Parathyroid adenoma (tissue), 2 donors: ENCODE measurements around the gene SCFD2.

Experiments used
- H2AFZ ChIP-seq: fragments of 300-600 bp; sonication (generic); one replicate; pipeline ENCODE4 v1.7.0; 2017; ENCODE audit warnings: antibody characterized with exemption, mild to moderate bottlenecking
- H3K27ac ChIP-seq: fragments of 300-600 bp; sonication (generic); one replicate; pipeline ENCODE4 v1.7.0; 2017
- H3K27me3 ChIP-seq: fragments of 300-600 bp; sonication (generic); one replicate; pipeline ENCODE4 v1.7.0; 2017; ENCODE audit warnings: low read length; ENCODE audit not compliant: control insufficient read depth, insufficient read depth
- H3K36me3 ChIP-seq: fragments of 300-600 bp; sonication (generic); one replicate; pipeline ENCODE4 v1.7.0; 2017; ENCODE audit warnings: low read length; ENCODE audit not compliant: control insufficient read depth, insufficient read depth
- H3K4me1 ChIP-seq: fragments of 300-600 bp; sonication (generic); one replicate; pipeline ENCODE4 v1.7.0; 2017; ENCODE audit warnings: control low read depth
- H3K4me2 ChIP-seq: fragments of 300-600 bp; sonication (generic); one replicate; pipeline ENCODE4 v1.7.0; 2017; ENCODE audit warnings: low read length
- H3K4me3 ChIP-seq: fragments of 300-600 bp; sonication (generic); one replicate; pipeline ENCODE4 v1.7.0; 2017; ENCODE audit warnings: low read depth, low read length
- H3K79me2 ChIP-seq: fragments of 300-600 bp; sonication (generic); one replicate; pipeline ENCODE4 v1.7.0; 2017; ENCODE audit warnings: control low read depth
- H3K9ac ChIP-seq: fragments of 300-600 bp; sonication (generic); one replicate; pipeline ENCODE4 v1.7.0; 2017; ENCODE audit warnings: mild to moderate bottlenecking
- H3K9me3 ChIP-seq: fragments of 300-600 bp; sonication (generic); one replicate; pipeline ENCODE4 v1.7.0; 2017; ENCODE audit warnings: low read length; ENCODE audit not compliant: control insufficient read depth
- TF ChIP-seq, protein P1 (sequence below): fragments of 300-600 bp; sonication (generic); IDR thresholded peaks from one replicate; pipeline ENCODE4 v1.7.0; 2017; ENCODE audit warnings: antibody characterized with exemption, mild to moderate bottlenecking
- donor health status: primary hyperparathyroidism.

Gene SCFD2

DNA sequence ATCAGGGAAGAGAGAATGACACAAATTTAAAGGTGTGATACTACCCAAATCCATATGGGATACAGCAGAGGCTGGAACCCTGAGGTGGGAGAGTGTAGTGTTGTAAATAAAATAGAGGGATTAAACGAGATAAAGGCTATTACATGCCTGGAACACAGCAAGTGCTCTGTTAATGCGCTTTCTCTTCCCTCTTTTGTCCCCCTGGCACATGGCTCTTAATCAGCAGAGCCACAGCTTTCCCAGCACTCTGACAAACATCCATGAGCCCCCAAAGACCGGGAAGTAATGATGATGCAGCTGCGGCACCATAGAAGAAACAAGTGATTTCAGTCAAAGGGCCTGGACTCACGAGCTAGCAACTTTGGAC, 417.8 kb downstream of the SCFD2 start:
- TF ChIP-seq, protein P1, sequence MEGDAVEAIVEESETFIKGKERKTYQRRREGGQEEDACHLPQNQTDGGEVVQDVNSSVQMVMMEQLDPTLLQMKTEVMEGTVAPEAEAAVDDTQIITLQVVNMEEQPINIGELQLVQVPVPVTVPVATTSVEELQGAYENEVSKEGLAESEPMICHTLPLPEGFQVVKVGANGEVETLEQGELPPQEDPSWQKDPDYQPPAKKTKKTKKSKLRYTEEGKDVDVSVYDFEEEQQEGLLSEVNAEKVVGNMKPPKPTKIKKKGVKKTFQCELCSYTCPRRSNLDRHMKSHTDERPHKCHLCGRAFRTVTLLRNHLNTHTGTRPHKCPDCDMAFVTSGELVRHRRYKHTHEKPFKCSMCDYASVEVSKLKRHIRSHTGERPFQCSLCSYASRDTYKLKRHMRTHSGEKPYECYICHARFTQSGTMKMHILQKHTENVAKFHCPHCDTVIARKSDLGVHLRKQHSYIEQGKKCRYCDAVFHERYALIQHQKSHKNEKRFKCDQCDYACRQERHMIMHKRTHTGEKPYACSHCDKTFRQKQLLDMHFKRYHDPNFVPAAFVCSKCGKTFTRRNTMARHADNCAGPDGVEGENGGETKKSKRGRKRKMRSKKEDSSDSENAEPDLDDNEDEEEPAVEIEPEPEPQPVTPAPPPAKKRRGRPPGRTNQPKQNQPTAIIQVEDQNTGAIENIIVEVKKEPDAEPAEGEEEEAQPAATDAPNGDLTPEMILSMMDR, result no peak
- Histone ChIP-seq H3K27me3 (no peaks in the 10 kb centered on the region), H3K9me3 (no peaks in the 10 kb centered on the region), H3K4me3 (no peak overlapping the region), H3K27ac (no peak overlapping the region), H3K4me1 (no peaks in the 10 kb centered on the region), H3K4me2 (no peak overlapping the region), H3K79me2 (no peaks in the 10 kb centered on the region), H2AFZ (no peak overlapping the region), H3K36me3 (no peaks in the 10 kb centered on the region), H3K9ac (no peak overlapping the region)

- H3K4me1 ChIP-seq, result no peaks in the 10 kb centered on the region
- no peak overlapping the region for H3K4me3 ChIP-seq
- no peak overlapping the region for H3K9ac ChIP-seq
- TF ChIP-seq, protein P1, result no peak
- H3K36me3 ChIP-seq, result no peaks in the 10 kb centered on the region
- no peak overlapping the region for H3K27ac ChIP-seq
- no peaks in the 10 kb centered on the region for H3K79me2 ChIP-seq
- no peak overlapping the region for H3K4me2 ChIP-seq
- no peaks in the 10 kb centered on the region for H3K9me3 ChIP-seq
- H2AFZ ChIP-seq, result no peak overlapping the region
- H3K27me3 ChIP-seq, result no peaks in the 10 kb centered on the region
These were observed 418.3 kb downstream of the SCFD2 start for GRCh38 chr4:52947401-52948056.

DNA sequence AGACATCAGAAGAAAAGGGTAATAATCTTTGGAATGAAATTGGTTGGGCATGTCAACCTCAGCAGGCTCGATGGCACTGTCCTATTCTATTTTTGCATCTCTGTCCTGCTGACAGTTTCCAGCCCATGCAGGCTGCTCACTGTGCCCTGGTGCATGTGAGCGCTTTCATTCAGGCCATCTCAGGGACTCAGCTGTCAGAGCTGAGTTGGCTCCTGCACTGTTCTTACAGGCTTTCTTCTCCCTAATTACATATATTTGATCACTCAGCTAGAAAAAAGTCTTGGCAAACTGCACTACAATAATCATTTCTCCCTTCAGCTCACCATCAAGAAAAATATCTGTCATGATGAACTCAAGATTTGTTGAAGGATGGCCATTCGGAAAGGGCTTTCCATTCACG, 419.0 kb downstream of the SCFD2 start:
- Histone ChIP-seq H3K27ac (no peak overlapping the region), H3K27me3 (no peaks in the 10 kb centered on the region), H3K9ac (no peak overlapping the region), H2AFZ (no peak overlapping the region), H3K4me3 (no peak overlapping the region), H3K4me1 (no peaks in the 10 kb centered on the region), H3K36me3 (no peaks in the 10 kb centered on the region), H3K4me2 (no peak overlapping the region), H3K79me2 (no peaks in the 10 kb centered on the region), H3K9me3 (no peaks in the 10 kb centered on the region)
- TF ChIP-seq, protein P1, result no peak

DNA sequence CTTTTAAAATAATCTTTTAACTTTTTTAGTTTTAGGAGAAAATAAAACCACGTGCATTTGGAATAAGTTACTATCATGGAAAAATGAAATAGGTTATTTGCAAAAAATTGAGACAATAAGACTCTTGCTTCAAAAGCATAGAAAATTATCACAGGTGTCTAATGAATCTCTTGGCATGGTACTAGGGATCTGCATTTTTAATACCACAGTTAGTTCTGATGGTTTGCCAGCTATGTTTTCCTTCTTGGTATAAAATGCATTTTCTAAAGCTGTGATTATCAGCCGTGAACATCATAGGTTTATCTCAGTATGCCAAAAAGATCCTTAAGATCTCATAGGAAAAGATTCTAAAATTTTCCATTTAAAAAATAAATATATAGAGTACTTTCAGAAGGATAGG, 419.9 kb downstream of the SCFD2 start:
- Histone ChIP-seq H3K4me2 (no peak overlapping the region), H3K27ac (no peak overlapping the region), H3K27me3 (no peaks in the 10 kb centered on the region), H3K4me1 (no peaks in the 10 kb centered on the region), H3K79me2 (no peaks in the 10 kb centered on the region), H3K36me3 (no peaks in the 10 kb centered on the region), H2AFZ (no peak overlapping the region), H3K4me3 (no peak overlapping the region), H3K9me3 (no peaks in the 10 kb centered on the region), H3K9ac (no peak overlapping the region)
- TF ChIP-seq, protein P1, result no peak

- no peaks in the 10 kb centered on the region for H3K9me3 ChIP-seq
- H2AFZ ChIP-seq, result no peak overlapping the region
- no peak overlapping the region for H3K27ac ChIP-seq
- TF ChIP-seq, protein P1, result no peak
- H3K4me3 ChIP-seq, result no peak overlapping the region
- H3K79me2 ChIP-seq, result no peaks in the 10 kb centered on the region
- no peak overlapping the region for H3K4me2 ChIP-seq
- no peaks in the 10 kb centered on the region for H3K4me1 ChIP-seq
- H3K36me3 ChIP-seq, result no peaks in the 10 kb centered on the region
- H3K27me3 ChIP-seq, result no peaks in the 10 kb centered on the region
- no peak overlapping the region for H3K9ac ChIP-seq
These were observed 420.4 kb downstream of the SCFD2 start for GRCh38 chr4:52945326-52945898.
